ENCODE measurements around the gene ACTR6.

GRCh38 chr12:100170313-100170858 lies 30.2 kb upstream of the ACTR6 start:
- TF ChIP-seq, protein P1, sequence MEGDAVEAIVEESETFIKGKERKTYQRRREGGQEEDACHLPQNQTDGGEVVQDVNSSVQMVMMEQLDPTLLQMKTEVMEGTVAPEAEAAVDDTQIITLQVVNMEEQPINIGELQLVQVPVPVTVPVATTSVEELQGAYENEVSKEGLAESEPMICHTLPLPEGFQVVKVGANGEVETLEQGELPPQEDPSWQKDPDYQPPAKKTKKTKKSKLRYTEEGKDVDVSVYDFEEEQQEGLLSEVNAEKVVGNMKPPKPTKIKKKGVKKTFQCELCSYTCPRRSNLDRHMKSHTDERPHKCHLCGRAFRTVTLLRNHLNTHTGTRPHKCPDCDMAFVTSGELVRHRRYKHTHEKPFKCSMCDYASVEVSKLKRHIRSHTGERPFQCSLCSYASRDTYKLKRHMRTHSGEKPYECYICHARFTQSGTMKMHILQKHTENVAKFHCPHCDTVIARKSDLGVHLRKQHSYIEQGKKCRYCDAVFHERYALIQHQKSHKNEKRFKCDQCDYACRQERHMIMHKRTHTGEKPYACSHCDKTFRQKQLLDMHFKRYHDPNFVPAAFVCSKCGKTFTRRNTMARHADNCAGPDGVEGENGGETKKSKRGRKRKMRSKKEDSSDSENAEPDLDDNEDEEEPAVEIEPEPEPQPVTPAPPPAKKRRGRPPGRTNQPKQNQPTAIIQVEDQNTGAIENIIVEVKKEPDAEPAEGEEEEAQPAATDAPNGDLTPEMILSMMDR (optimal IDR thresholded peaks at IDR 0.05 in 1 of 3, IDR thresholded peaks at IDR 0.05 in 1 of 3, conservative IDR thresholded peaks at IDR 0.05 in 1 of 3; ENCODE audit: extremely low read depth in 1 of 3, insufficient read depth in 2 of 3, low read length in 3 of 3) = no peak
- no peak for TF ChIP-seq EZH2 (IDR thresholded peaks at IDR 0.05; ENCODE audit: low read length)
